ENCODE data around the gene AADACL2. TPM values are rescaled to one million over a fixed set of nuclear protein-coding genes. Genes with fewer than 3 reads are reported as not detected.

The AADACL2 gene
- total RNA-seq, 4 donors from 2014 or later = not detected

DNA sequence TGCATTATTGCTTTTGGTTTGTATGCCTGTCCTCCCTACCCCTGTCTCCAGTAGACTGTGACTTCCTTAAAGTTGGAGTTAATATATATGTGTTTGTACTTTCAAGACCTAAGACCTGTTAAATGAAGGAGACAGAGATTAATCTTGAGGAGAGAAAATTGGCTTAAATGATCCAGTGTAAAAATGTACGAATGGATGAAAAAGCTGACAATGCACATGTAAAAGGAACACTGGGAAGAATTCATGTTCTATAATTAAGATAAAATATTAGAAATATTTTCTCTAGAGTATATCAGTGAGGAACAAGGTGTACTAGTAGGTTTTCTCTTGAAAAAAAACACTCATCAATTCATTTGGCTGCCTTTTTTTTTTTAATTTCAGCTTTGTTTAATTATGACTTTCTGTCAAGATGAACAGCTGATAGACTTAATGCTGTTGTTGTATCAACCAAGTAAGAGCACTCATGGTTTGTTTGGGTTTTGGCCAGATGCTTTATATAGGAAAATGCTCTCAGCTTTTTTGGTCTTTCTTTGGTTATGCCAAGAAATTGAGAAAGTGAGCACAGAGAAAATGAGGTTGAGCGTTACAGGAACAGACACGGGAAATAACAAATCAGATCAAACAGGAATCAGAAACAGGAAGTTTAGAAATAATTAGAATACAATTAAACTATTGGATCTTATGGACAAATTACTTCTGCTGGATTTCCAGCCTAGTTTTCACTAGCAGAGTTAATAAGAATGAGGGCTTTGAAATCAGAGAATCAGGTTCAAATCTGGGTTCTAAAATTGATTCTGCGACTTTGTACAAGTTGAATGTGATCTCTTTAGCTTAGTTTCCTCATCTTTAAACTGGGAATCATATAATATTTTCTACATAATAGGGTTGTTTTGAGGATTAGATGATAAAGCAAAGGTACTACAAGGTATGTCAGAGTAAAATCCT lies 41.9 kb downstream of the AADACL2 start:
- intact Hi-C loops (cut with DNase I; ENCODE audit: low total_unique reads) (no loop called here), in situ Hi-C loops (cut with MboI; ENCODE audit: low pct_ligation_motif_present in 1 of 4, low pct_unique_long_range_greater_than_20kb in 1 of 4, low sequenced_read_pairs in 3 of 4) (no loop called here)
- H3K9me3 ChIP-seq = no peaks in the 10 kb centered on the region
- no peaks in the 10 kb centered on the region for H3K36me3 ChIP-seq
- no peak for TF ChIP-seq POLR2A (IDR thresholded peaks at IDR 0.05)
- TF ChIP-seq EP300 (IDR thresholded peaks at IDR 0.05; ENCODE audit: low read depth) = no peak
- TF ChIP-seq, protein P1, sequence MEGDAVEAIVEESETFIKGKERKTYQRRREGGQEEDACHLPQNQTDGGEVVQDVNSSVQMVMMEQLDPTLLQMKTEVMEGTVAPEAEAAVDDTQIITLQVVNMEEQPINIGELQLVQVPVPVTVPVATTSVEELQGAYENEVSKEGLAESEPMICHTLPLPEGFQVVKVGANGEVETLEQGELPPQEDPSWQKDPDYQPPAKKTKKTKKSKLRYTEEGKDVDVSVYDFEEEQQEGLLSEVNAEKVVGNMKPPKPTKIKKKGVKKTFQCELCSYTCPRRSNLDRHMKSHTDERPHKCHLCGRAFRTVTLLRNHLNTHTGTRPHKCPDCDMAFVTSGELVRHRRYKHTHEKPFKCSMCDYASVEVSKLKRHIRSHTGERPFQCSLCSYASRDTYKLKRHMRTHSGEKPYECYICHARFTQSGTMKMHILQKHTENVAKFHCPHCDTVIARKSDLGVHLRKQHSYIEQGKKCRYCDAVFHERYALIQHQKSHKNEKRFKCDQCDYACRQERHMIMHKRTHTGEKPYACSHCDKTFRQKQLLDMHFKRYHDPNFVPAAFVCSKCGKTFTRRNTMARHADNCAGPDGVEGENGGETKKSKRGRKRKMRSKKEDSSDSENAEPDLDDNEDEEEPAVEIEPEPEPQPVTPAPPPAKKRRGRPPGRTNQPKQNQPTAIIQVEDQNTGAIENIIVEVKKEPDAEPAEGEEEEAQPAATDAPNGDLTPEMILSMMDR (IDR thresholded peaks at IDR 0.05) = no peak
- no peak for TF ChIP-seq POLR2AphosphoS5 (IDR thresholded peaks at IDR 0.05)
- no peak overlapping the region for H3K4me3 ChIP-seq
- H3K27me3 ChIP-seq = no peaks in the 10 kb centered on the region
- no peak for DNase-seq
- 48 to 65% methylated on average over 4 of the region's 4 CpGs for WGBS, 2 donors (ENCODE audit: low coverage in 1 of 2)
- no peak overlapping the region for H3K27ac ChIP-seq
- peaks cover 0 to 31% (median 0%) of the 10 kb centered on the region in 4 donors for H3K4me1 ChIP-seq

DNA sequence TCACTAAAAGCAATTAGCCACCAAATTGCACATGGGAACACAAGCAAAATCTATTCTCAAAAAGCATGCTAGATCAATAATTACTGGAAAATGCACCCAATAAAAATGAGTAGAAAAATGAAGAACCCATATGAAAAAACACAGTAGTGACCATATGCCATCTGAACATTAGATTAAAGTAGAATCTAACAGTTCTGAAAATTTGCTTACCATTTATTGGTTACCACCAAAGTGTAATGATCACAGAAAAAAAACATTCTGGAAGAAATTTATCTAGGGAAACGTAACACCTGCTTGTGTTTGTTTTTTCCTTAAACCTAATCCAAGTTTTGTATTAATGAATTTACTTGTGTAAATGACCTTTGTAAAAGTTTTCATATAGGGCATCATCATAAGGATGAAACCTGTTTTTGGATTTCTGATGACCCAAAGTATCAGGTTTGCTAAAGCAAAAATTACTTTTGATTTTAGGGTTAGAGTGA lies 42.6 kb downstream of the AADACL2 start:
- Histone ChIP-seq H3K36me3 (no peaks in the 10 kb centered on the region), H3K27ac (no peak overlapping the region), H3K4me3 (no peak overlapping the region), H3K27me3 (no peaks in the 10 kb centered on the region), H3K4me1 (peaks cover 0 to 24% (median 0%) of the 10 kb centered on the region in 4 donors), H3K9me3 (no peaks in the 10 kb centered on the region)
- no peak for DNase-seq
- 66 to 69% methylated on average over 1 of the region's 1 CpG for WGBS, 2 donors (ENCODE audit: low coverage in 1 of 2)
- TF ChIP-seq POLR2AphosphoS5 (IDR thresholded peaks at IDR 0.05) (no peak), POLR2A (IDR thresholded peaks at IDR 0.05) (no peak), EP300 (IDR thresholded peaks at IDR 0.05; ENCODE audit: low read depth) (no peak)
- TF ChIP-seq, protein P1 (IDR thresholded peaks at IDR 0.05) = no peak
- intact Hi-C loops (cut with DNase I; ENCODE audit: low total_unique reads) = no loop called here
- in situ Hi-C loops (cut with MboI; ENCODE audit: low pct_ligation_motif_present in 1 of 4, low pct_unique_long_range_greater_than_20kb in 1 of 4, low sequenced_read_pairs in 3 of 4) = no loop called here

DNA sequence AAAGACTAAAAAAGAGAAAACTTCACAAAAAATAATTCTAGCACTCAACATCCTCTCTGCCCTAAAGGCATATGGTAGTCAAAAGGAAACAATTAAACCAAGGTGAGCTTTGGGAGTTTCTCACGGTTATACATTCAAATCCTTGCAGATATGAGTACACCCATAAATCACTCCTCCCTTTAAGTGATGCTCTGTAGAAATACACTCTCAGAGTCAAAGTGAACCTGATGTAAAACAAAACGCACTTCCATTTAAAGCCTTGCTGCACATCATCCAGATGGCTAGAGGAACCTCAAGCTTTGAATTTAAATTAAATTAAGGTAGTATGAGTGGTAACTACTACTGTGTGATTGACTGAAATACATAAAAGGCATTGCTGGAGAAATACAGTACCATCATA lies 44.2 kb downstream of the AADACL2 start:
- in situ Hi-C loops (cut with MboI; ENCODE audit: low pct_ligation_motif_present in 1 of 4, low pct_unique_long_range_greater_than_20kb in 1 of 4, low sequenced_read_pairs in 3 of 4) (no loop called here), intact Hi-C loops (cut with DNase I; ENCODE audit: low total_unique reads) (no loop called here)

DNA sequence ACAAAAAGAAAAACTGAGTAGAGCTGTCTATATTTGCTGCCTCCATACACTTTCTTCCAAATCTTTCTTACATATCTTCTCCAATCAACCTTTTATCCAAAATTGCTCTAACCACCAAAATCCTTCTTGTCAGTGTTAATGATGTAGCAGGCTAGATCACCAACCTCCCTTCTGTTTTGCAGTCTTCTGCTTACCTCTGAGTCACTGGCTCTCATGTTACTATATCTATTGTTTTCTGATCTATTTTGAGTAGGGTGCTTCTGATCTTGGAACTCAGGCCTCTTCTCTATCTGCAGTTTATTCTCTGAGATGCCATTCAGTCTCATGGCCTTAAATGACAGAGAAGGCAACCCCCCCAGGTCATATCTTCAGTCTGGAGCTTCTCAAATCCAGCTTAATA lies 53.9 kb downstream of the AADACL2 start:
- Histone ChIP-seq H3K9me3 (no peaks in the 10 kb centered on the region), H3K4me3 (no peak overlapping the region), H3K27me3 (no peaks in the 10 kb centered on the region), H3K27ac (no peak overlapping the region), H3K36me3 (no peaks in the 10 kb centered on the region), H3K4me1 (no peaks in the 10 kb centered on the region)
- intact Hi-C loops (cut with DNase I; ENCODE audit: low total_unique reads) = no loop called here
- in situ Hi-C loops (cut with MboI; ENCODE audit: low pct_ligation_motif_present in 1 of 4, low pct_unique_long_range_greater_than_20kb in 1 of 4, low sequenced_read_pairs in 3 of 4) = no loop called here
- TF ChIP-seq, protein P1 (IDR thresholded peaks at IDR 0.05) = no peak
- no peak for TF ChIP-seq POLR2AphosphoS5 (IDR thresholded peaks at IDR 0.05)
- no peak for TF ChIP-seq POLR2A (IDR thresholded peaks at IDR 0.05)
- TF ChIP-seq EP300 (IDR thresholded peaks at IDR 0.05; ENCODE audit: low read depth) = no peak
- DNase-seq = no peak

More for the DNA sequence above, 44.2 kb downstream of the AADACL2 start:
- no peak for DNase-seq
- Histone ChIP-seq H3K4me3 (no peak overlapping the region), H3K36me3 (no peaks in the 10 kb centered on the region), H3K27me3 (no peaks in the 10 kb centered on the region), H3K27ac (no peak overlapping the region), H3K9me3 (no peaks in the 10 kb centered on the region), H3K4me1 (peaks cover 0 to 10% (median 0%) of the 10 kb centered on the region in 4 donors)
- TF ChIP-seq EP300 (IDR thresholded peaks at IDR 0.05; ENCODE audit: low read depth) (no peak), POLR2AphosphoS5 (IDR thresholded peaks at IDR 0.05) (no peak)
- TF ChIP-seq, protein P1 (IDR thresholded peaks at IDR 0.05) = no peak
- 83 to 91% methylated on average over 2 of the region's 2 CpGs for WGBS, 2 donors (ENCODE audit: low coverage in 1 of 2)

Data from transverse colon (tissue), 4 donors.